ENCODE data around the gene MLH3. TPM values are rescaled to one million over a fixed set of nuclear protein-coding genes. Genes with fewer than 3 reads are reported as not detected.

MLH3 gene
- total and polyA plus RNA-seq, 10 of the 15 experiments (the other 5 are each of a cell fraction or from before 2014, with no cell fraction given) = 12.6 to 31.2 (median 19.6) TPM

GRCh38 chr14:75098212-75098611, 46.9 kb upstream of the MLH3 start:
- no peak for FAIRE-seq
- ChIA-PET RAD21 (ENCODE audit: unreplicated experiment) (no interaction called here), SMC1A (ENCODE audit: uncharacterized antibody, unreplicated experiment) (interaction anchor here (1.0 kb wide), 1 partner anchor 154 kb away, joined by 4 read pairs; no protein-coding TSS in a partner anchor), CTCF (interaction anchor here (1.9 kb wide), 1 partner anchor 10 kb away, joined by 6 read pairs; no protein-coding TSS in a partner anchor), POLR2A (no interaction called here)
- no peaks in the 10 kb centered on the region for H3K4me1 ChIP-seq (ENCODE audit: control insufficient read depth, insufficient read depth, low read length)
- H3K27me3 ChIP-seq (replicated peaks in 1 of 2; ENCODE audit: control insufficient read depth in 2 of 2, insufficient read depth in 2 of 2, low read length in 1 of 2) = no peaks in the 10 kb centered on the region
- no peaks in the 10 kb centered on the region; the same call in 1 of the 2 replicates for H4K20me1 ChIP-seq (ENCODE audit: control insufficient read depth, insufficient read depth)
- TF ChIP-seq ETV6 (conservative IDR thresholded peaks at IDR 0.05 in 1 of 2, IDR thresholded peaks at IDR 0.05 in 1 of 2; ENCODE audit: borderline replicate concordance in 1 of 2, low read depth in 1 of 2) (no peak), PRDM15 (CRISPR knock-in tag; IDR thresholded peaks at IDR 0.05) (no peak), BACH1 (IDR thresholded peaks at IDR 0.05; ENCODE audit: borderline replicate concordance) (no peak), CBFB (IDR thresholded peaks at IDR 0.05; ENCODE audit: low read depth) (no peak), SMAD1 (IDR thresholded peaks at IDR 0.05; ENCODE audit: low read depth, partially characterized antibody) (no peak), KDM1A (IDR thresholded peaks at IDR 0.05; ENCODE audit: borderline replicate concordance) (no peak), RBBP5 (conservative IDR thresholded peaks at IDR 0.05) (no peak), RFX5 (IDR thresholded peaks at IDR 0.05; ENCODE audit: low read depth, low read length) (no peak), E2F8 (IDR thresholded peaks at IDR 0.05; ENCODE audit: low read depth, partially characterized antibody) (no peak), HSF1 (IDR thresholded peaks at IDR 0.05; ENCODE audit: low read depth, low read length) (no peak), SREBF1 (IDR thresholded peaks at IDR 0.05; ENCODE audit: low read length) (no peak), ZNF687 (IDR thresholded peaks at IDR 0.05) (no peak), CBX3 (IDR thresholded peaks at IDR 0.05; ENCODE audit: borderline replicate concordance, low read depth) (no peak)
- H3K79me2 ChIP-seq (ENCODE audit: control insufficient read depth, insufficient read depth, low read length) = no peaks in the 10 kb centered on the region
- in situ Hi-C loops (cut with MboI) (no loop called here), intact Hi-C loops (cut with micrococcal nuclease; ENCODE audit: unreplicated experiment) (no loop called here)
- DNase-seq (ENCODE audit: low read depth, low spot score) = no peak
- no peaks in the 10 kb centered on the region for H3K9me3 ChIP-seq (replicated peaks; ENCODE audit: control insufficient read depth, insufficient read depth, low read length)
- H3K27ac ChIP-seq (ENCODE audit: control insufficient read depth, insufficient read depth) = no peak overlapping the region
- H3K9ac ChIP-seq (ENCODE audit: control insufficient read depth, insufficient read depth, low read length) = no peak overlapping the region
- H3K4me3 ChIP-seq = no peak overlapping the region
- no TSS peak for BruUV-seq (replicated peaks)
- peaks cover 0 to 10% of the 10 kb centered on the region in 2 experiments; a peak in 3 of 4 replicates for H3K36me3 ChIP-seq (ENCODE audit: control insufficient read depth in 2 of 2, insufficient read depth in 2 of 2, low read length in 1 of 2)
- no peak for ATAC-seq
- H3K4me2 ChIP-seq (ENCODE audit: control insufficient read depth, insufficient read depth) = no peak overlapping the region
- H2AFZ ChIP-seq (ENCODE audit: control insufficient read depth, low read depth, low read length) = no peak overlapping the region
